ENCODE measurements around the gene PCDHGC3.
A peak's percentile ranks its signal among the peaks of the same experiment; 100 is the strongest.
"Not testable (repeated sequence)": the region's sequence is repeated elsewhere in the genome, so short reads cannot be mapped to it uniquely, and the experiment has no call there.

PCDHGC3 gene

GRCh38 chr5:141475625-141476131 is at the start of gene PCDHGC3:
PCDHGC3 (plus strand) TSS chr5:141475966; CDS start chr5:141476117, 151 bp downstream.
- peak; percentile 95 for DNase-seq

- DNase-seq, result no peak
These were observed 47.9 kb upstream of the PCDHGC3 start for GRCh38 chr5:141427783-141428426.

GRCh38 chr5:141430332-141431113 is 45.2 kb upstream of the PCDHGC3 start, which contains the start of gene PCDHGA12:
PCDHGA12 (plus strand) TSS chr5:141430507; CDS start chr5:141430760, 253 bp downstream.
- DNase-seq, result peak; percentile 83

GRCh38 chr5:141431286-141431685 is 44.5 kb upstream of the PCDHGC3 start:
- DNase-seq, result no peak

GRCh38 chr5:141432308-141432707 is 43.5 kb upstream of the PCDHGC3 start:
- not testable (repeated sequence) for DNase-seq

GRCh38 chr5:141432726-141433125 is 43.0 kb upstream of the PCDHGC3 start:
- DNase-seq, result not testable (repeated sequence)

- DNase-seq, result no peak
These were observed 41.8 kb upstream of the PCDHGC3 start for GRCh38 chr5:141434006-141434405.

GRCh38 chr5:141437221-141437620 is 38.5 kb upstream of the PCDHGC3 start:
- DNase-seq, result no peak

GRCh38 chr5:141439411-141440141 is 36.2 kb upstream of the PCDHGC3 start:
- no peak for DNase-seq

GRCh38 chr5:141440341-141440740 is 35.4 kb upstream of the PCDHGC3 start:
- DNase-seq, result no peak

- no peak for DNase-seq
These were observed 34.1 kb upstream of the PCDHGC3 start for GRCh38 chr5:141441571-141442170.

- peak; percentile 30 for DNase-seq
These were observed 10.4 kb upstream of the PCDHGC3 start for GRCh38 chr5:141465351-141465750.

- DNase-seq, result peak; percentile 22
These were observed 556 bp downstream of the PCDHGC3 start for GRCh38 chr5:141476132-141476911.

GRCh38 chr5:141477044-141477575 is 1.3 kb downstream of the PCDHGC3 start:
- no peak for DNase-seq

GRCh38 chr5:141477815-141478214 is 2.0 kb downstream of the PCDHGC3 start:
- no peak for DNase-seq

GRCh38 chr5:141478321-141478945 is 2.7 kb downstream of the PCDHGC3 start:
- no peak for DNase-seq

- DNase-seq, result no peak
These were observed 4.0 kb downstream of the PCDHGC3 start for GRCh38 chr5:141479776-141480175.

- DNase-seq, result no peak
These were observed 8.1 kb downstream of the PCDHGC3 start for GRCh38 chr5:141483902-141484301.

GRCh38 chr5:141484310-141484640 is 8.5 kb downstream of the PCDHGC3 start:
- no peak for DNase-seq

- no peak for DNase-seq
These were observed 9.0 kb downstream of the PCDHGC3 start, which contains the start of gene PCDHGC4 for GRCh38 chr5:141484641-141485311. PCDHGC4 (plus strand) TSS chr5:141485030; CDS start chr5:141485174, 144 bp downstream.
